ENCODE measurements around the gene TSPAN8.
"Not testable (repeated sequence)": the region's sequence is repeated elsewhere in the genome, so short reads cannot be mapped to it uniquely, and the experiment has no call there.

Gene TSPAN8

DNA sequence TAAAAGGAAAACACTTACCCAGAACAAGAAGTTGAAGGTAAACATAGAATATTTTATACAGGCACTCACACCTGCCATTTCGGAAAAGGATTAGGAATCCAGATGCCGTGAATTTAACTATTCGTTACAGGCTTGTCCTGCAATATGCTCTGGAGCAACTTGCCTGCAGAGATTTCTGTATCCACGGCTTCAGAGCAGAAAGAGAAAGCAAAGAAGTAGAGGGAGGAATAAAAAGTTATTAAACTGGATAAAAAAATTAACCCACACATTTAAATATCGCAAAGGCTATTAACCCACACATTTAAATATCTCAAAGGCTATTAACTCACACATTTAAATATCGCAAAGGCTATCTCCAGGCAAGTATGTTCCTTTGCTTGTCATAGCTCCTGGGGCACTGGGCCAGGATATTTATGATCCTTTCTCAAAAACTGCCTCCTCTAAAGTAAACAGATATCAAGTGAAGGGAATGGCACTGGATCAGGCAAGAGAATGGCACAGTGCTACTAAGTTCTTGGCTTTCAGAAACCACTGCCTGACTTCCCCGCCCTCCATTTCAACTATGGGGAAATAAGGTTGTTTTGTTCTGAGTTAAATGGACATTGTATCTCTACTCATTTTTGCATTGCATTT lies at the start of gene TSPAN8:
TSPAN8 (minus strand) TSS at position 399 of the 633 bp plus-strand sequence; CDS start at position 78, 321 bp downstream.
- no peak for DNase-seq (ENCODE audit: low read depth)

- DNase-seq (ENCODE audit: low read depth): no peak
Observed at GRCh38 chr12:71201136-71201679, 43.4 kb upstream of the TSPAN8 start.

DNA sequence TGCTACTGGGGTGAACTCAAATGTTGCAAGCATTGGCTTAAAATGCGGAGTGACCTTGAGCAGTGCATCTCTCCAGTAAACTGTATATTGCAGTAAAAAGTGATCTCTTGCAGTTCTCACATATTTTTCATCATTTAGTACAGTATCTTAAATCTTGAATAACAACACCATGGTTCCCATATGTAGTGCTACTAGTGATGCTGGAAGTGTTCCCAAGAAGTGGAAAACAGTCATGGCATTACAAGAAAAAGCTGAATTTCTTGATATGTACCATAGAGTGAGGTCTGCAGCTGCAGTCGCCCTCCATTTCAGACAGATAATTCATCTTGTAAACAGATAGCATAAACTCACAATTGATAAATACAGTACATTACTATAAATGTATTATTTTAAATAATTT lies 42.9 kb upstream of the TSPAN8 start:
- no peak for DNase-seq (ENCODE audit: low read depth)

DNA sequence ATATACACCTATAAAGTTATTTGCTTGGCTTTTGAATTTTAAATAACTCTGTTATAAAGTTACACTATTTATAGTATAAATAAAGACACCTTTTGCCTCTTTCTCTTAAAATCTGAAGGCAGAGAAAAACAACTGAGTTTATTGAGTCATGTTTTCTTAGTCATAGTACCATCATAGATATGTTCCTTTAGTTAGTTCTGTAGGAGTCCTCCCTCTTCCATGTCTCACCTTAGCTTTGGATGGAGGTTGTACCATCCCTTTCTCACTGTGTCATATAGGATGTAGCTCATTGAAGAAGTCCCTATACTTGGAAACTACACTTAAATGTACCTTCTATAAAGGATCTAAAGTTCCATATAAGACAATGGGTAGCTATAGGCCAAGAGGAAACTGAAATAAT lies 39.7 kb upstream of the TSPAN8 start:
- no peak for DNase-seq (ENCODE audit: low read depth)

DNA sequence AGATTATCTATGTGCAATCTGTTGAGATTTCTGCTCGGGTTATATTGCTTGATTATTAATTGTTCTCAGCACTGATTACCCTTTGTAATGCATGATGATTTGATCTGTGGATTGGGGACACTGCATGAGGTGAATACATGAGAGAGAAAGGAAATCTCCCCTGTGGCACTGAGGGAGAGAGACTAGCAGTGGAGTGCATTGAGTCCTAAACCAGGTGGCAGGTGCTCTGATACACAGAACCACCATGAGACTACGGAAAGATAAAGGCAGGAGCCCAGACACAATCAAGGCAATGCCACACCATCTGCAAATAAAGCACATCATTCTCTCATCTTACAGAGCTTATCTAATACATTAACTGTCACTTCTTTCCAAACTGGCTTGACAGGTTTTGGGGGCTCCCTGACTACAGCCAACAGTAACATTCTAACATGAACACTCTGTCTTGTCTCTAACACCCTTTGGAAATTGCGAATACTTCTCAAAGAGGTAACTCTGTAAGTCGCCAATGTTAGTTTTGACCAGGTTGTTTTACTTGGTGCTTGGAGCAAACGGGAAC lies 37.6 kb upstream of the TSPAN8 start:
- DNase-seq (ENCODE audit: low read depth): no peak

GRCh38 chr12:71194657-71195056 lies 36.9 kb upstream of the TSPAN8 start:
- DNase-seq (ENCODE audit: low read depth): no peak

- no peak for DNase-seq (ENCODE audit: low read depth)
Observed at GRCh38 chr12:71193041-71193440, 35.2 kb upstream of the TSPAN8 start.

DNA sequence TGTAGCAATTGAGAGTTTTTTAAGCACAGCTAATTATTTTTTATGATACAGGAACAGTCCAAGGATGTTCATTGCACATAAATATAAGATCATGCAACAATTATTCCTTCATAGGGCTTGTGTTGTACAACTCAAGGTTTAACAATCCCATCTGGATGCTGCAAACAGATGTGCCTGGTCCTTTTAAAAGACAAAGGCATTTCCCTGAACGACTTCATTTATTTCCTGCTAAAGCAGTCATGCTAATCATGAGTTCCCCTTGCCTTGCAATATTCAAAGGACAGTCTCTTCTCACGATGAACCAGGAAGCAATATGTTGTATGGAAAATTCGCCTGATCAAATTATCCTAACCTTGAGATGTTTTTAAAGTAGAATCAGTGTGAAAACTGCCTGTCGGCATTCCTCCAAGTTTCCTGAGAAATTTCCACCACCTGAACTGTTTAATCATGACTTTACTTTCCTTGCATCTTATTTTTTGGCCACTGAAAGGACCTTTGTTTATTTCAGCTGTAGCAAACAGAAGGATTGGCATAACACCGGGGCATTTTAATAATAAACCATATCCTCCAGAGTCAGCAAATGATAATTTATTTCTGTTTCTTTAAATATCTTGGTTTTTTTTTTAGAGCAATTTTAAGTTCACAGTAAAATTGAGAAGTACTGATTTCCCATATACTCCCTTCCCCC lies 33.9 kb upstream of the TSPAN8 start:
- DNase-seq (ENCODE audit: low read depth): no peak

DNA sequence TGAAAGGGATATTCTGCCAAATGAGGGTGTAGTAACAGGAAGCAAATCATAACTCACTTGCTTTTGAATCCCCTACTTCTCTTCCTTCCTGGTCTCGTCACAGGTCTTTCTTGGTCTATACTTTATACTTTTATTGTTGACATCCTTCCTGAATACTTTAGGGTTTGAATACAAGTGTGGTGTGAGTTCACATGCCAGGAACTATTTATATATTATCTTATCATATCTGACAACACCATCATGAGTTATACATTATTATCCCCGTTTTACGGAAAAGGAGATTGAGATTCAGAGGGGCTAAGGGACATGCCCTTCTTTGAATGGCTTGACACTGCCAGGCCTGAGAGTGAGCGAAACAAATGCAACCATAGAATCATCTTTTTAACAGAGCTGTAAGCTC lies 33.0 kb upstream of the TSPAN8 start:
- DNase-seq (ENCODE audit: low read depth): no peak

DNA sequence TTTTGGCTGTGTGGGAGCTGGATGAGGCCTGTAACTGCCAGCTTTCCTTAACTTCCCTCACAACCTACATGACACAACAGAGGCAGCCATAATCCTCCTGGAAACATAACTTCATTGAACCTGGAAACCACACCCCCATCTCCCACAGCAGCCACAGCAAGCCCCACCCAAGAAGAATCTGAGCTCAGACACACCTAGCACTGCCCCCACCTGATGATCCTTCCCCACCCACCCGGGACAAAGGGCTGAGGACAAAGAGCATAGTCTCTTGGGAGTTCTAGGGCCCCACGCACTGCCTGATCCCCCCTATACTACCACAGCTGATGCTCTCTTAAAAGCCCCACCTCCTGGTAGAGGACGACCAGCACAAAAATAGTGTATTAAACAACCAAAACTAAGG lies 29.6 kb upstream of the TSPAN8 start:
- DNase-seq (ENCODE audit: low read depth): no peak

- no peak for DNase-seq (ENCODE audit: low read depth)
Observed at GRCh38 chr12:71186571-71187288, 28.9 kb upstream of the TSPAN8 start.

DNA sequence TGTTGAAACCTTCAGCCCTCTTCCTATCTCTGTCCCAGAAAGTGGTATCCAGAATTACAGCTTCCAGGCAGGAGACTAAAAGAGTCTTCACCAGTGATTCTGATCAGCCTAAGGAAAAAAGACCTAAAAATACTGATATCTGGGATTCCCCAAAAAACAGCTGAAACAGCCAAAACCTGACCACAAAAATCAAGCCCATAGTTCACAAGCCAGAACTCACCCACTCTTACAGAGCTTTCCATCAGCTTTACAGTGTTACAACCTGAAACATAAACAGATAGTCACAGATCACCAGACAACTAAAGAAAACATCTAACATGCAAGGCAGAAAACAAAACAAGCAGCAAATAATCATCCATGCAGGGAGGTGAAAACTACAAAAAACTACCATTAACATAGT lies 26.0 kb upstream of the TSPAN8 start:
- DNase-seq (ENCODE audit: low read depth): no peak

GRCh38 chr12:71183018-71183417 lies 25.2 kb upstream of the TSPAN8 start:
- DNase-seq (ENCODE audit: low read depth): no peak

- DNase-seq (ENCODE audit: low read depth): no peak
Observed at GRCh38 chr12:71178162-71178561, 20.4 kb upstream of the TSPAN8 start.

- no peak for DNase-seq (ENCODE audit: low read depth)
Observed at GRCh38 chr12:71174825-71175224, 17.0 kb upstream of the TSPAN8 start.

GRCh38 chr12:71174146-71174545 lies 16.3 kb upstream of the TSPAN8 start:
- DNase-seq (ENCODE audit: low read depth): no peak

DNA sequence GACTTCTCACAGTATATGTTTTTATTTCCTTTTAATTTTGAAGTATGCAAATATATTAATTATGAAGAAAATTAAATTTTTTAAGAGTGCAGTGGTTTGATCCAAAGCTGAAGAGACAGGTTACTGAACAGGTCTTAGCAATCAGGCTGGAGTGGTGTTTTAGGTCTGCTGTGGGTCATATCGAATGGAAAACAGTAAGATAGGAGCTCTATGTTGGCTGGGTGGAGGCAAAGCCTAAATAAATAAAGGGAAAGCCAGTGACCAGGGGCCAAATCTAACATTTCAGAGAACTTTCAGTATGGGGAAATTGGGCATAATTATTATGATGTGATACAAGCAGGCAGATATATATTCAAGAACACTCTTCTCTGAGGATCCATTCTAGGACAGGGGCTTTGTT lies 12.7 kb upstream of the TSPAN8 start:
- no peak for DNase-seq (ENCODE audit: low read depth)

GRCh38 chr12:71169286-71169685 lies 11.5 kb upstream of the TSPAN8 start:
- no peak for DNase-seq (ENCODE audit: low read depth)

DNA sequence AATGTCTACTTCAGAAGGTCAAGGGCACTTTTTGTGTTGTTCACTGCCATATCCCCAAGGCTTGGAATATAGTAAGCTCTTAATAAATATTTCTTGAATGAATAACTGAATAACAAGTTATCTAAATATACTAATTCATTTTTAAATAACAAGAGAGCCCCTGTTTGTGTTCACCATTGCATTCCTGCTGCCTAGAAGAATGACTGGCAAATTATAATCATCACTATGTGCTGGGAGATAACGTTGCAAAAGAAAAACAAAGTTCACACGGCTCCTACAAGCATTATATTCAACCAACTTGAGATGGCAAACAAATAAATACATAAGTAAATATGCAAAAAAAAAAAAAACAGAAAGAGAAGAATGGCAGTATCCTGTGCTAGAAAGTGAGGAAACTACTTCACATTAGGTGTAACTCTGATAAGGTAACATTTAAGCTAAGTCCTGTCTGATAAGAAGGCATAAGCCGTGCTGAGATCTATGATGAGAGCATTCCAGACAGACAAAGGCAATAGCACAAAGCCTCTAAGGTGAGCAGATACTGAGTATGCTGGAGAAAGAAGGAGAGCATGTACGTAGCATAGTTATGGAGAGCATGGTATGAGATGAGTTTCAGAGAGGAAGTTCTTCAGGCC lies 9.2 kb upstream of the TSPAN8 start:
- DNase-seq (ENCODE audit: low read depth): no peak

- no peak for DNase-seq (ENCODE audit: low read depth)
Observed at GRCh38 chr12:71166280-71166679, 8.5 kb upstream of the TSPAN8 start.

DNA sequence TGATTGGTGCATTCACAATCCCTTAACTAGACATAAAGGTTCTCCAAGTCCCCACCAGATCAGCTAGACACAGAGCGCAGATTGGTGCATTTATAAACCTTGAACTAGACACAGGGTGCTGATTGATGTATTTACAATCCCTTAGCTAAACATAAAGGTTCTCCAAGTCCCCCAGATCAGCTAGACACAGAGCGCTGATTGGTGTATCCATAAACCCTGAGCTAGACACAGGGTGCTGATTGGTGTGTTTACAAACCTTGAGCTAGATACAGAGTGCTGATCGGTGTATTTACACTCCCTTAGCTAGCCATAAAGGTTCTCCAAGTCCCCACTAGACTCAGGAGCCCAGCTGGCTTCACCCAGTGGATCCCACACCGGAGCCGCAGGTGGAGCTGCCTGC lies 8.0 kb upstream of the TSPAN8 start:
- DNase-seq (ENCODE audit: low read depth): not testable (repeated sequence)

GRCh38 chr12:71164568-71165197 lies 6.9 kb upstream of the TSPAN8 start:
- no peak for DNase-seq (ENCODE audit: low read depth)
